Measurements from ENCODE around the gene STK38L. TPM values are rescaled to one million over a fixed set of nuclear protein-coding genes. Genes with fewer than 3 reads are reported as not detected.

STK38L gene
- total RNA-seq, 1 donor from 2014 or later: 115 TPM

- H3K4me3 Mint-ChIP-seq (ENCODE audit: unreplicated experiment): peak overlapping the region; percentile 100
- Histone ChIP-seq H3K36me3 (ENCODE audit: insufficient read depth, low read length) (no peaks in the 10 kb centered on the region), H3K4me1 (ENCODE audit: insufficient read depth, low read length) (no peaks in the 10 kb centered on the region), H3K79me2 (ENCODE audit: insufficient read depth, low read length) (peaks cover 77% of the 10 kb centered on the region), H3K4me2 (ENCODE audit: low read length) (peak overlapping the region; percentile 88), H2AFZ (ENCODE audit: low read depth, low read length) (no peak overlapping the region), H3K4me3 (ENCODE audit: insufficient read depth, low read depth, low read length) (peak overlapping the region; percentile 80), H4K20me1 (ENCODE audit: insufficient read depth, low read length) (peaks cover 57% of the 10 kb centered on the region), H3K27me3 (ENCODE audit: insufficient read depth, low read length) (no peaks in the 10 kb centered on the region), H3K27ac (ENCODE audit: low read depth, low read length) (peak overlapping the region; percentile 84), H3K9ac (ENCODE audit: low read length) (peak overlapping the region; percentile 93), H3K9me3 (ENCODE audit: insufficient read depth, low read depth, low read length) (no peaks in the 10 kb centered on the region)
- DNase-seq (ENCODE audit: low read depth) (peak; percentile 51), FAIRE-seq (no peak)
- peaks cover 13% of the 10 kb centered on the region for H3K36me3 Mint-ChIP-seq (ENCODE audit: low read depth, unreplicated experiment)
- H3K4me1 Mint-ChIP-seq (ENCODE audit: low read depth, unreplicated experiment): peaks cover 17% of the 10 kb centered on the region
- TF ChIP-seq CTCF (IDR thresholded peaks at IDR 0.05; ENCODE audit: insufficient read depth, low read depth, low read length) (no peak), EZH2 (IDR thresholded peaks at IDR 0.05; ENCODE audit: insufficient read depth, low read length) (no peak)
- no peaks in the 10 kb centered on the region for H3K27me3 Mint-ChIP-seq (ENCODE audit: low read depth, unreplicated experiment)
- H3K9me3 Mint-ChIP-seq (ENCODE audit: unreplicated experiment): peaks cover 9% of the 10 kb centered on the region
- H3K27ac Mint-ChIP-seq (ENCODE audit: unreplicated experiment): peak overlapping the region; percentile 15
Measured at GRCh38 chr12:27246774-27247173, 2.7 kb downstream of the STK38L start.

DNA sequence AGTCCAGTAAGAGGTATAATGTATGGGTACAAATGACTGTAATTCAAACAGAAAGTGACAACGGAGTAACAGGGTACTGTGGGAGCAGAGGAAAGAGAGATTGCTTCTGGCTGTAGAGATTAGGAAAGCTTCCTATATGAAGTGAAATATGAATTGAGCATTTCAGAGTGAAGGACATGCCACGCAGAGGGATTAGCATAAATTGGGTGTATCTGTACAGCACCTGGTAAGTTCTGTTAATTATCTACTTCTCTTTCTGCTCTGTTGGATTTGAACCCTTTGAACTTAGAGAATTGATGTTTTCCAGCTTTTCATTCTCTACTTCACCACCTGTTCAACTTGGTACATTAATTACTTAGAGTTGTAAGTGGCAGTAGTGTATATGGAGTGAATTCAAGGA is 8.8 kb downstream of the STK38L start:
- no peak for FAIRE-seq
- H3K4me1 Mint-ChIP-seq (ENCODE audit: low read depth, unreplicated experiment): peaks cover 30% of the 10 kb centered on the region

More for the DNA sequence above, 8.8 kb downstream of the STK38L start:
- Histone ChIP-seq H3K9me3 (ENCODE audit: insufficient read depth, low read depth, low read length) (no peaks in the 10 kb centered on the region), H3K27me3 (ENCODE audit: insufficient read depth, low read length) (no peaks in the 10 kb centered on the region), H3K79me2 (ENCODE audit: insufficient read depth, low read length) (peaks cover 98% of the 10 kb centered on the region), H4K20me1 (ENCODE audit: insufficient read depth, low read length) (peaks cover 97% of the 10 kb centered on the region), H3K4me3 (ENCODE audit: insufficient read depth, low read depth, low read length) (no peak overlapping the region), H3K4me2 (ENCODE audit: low read length) (no peak overlapping the region), H3K4me1 (ENCODE audit: insufficient read depth, low read length) (peaks cover 3% of the 10 kb centered on the region), H3K36me3 (ENCODE audit: insufficient read depth, low read length) (peaks cover 6% of the 10 kb centered on the region), H3K27ac (ENCODE audit: low read depth, low read length) (no peak overlapping the region), H2AFZ (ENCODE audit: low read depth, low read length) (no peak overlapping the region), H3K9ac (ENCODE audit: low read length) (no peak overlapping the region)
- H3K27ac Mint-ChIP-seq (ENCODE audit: unreplicated experiment): no peak overlapping the region
- no peaks in the 10 kb centered on the region for H3K27me3 Mint-ChIP-seq (ENCODE audit: low read depth, unreplicated experiment)
- no peak overlapping the region for H3K4me3 Mint-ChIP-seq (ENCODE audit: unreplicated experiment)
- no peak for DNase-seq (ENCODE audit: low read depth)
- TF ChIP-seq EZH2 (IDR thresholded peaks at IDR 0.05; ENCODE audit: insufficient read depth, low read length) (no peak), CTCF (IDR thresholded peaks at IDR 0.05; ENCODE audit: insufficient read depth, low read depth, low read length) (no peak)
- H3K36me3 Mint-ChIP-seq (ENCODE audit: low read depth, unreplicated experiment): peaks cover 15% of the 10 kb centered on the region
- no peaks in the 10 kb centered on the region for H3K9me3 Mint-ChIP-seq (ENCODE audit: unreplicated experiment)

Measured in astrocyte (in vitro differentiated cells and primary cell).